Stimulated activated CD4-positive, alpha-beta T cell treated with anti-CD3 and anti-CD28 coated beads, Interleukin-12 subunit alpha, Interleukin-12 subunit beta, amount 100 ng/mL, for 48 hours (primary cell): ENCODE data around the gene CCSER1.
"Not testable (repeated sequence)": the region's sequence is repeated elsewhere in the genome, so short reads cannot be mapped to it uniquely, and the experiment has no call there.

ENCODE experiments used
- DNase-seq, 3 donors: peaks; one replicate each; pipeline ENCODE4 v3.0.0-alpha.2; 2020; ENCODE audit warnings: low read depth in 2 of 3, low spot score in 1 of 3

CCSER1 gene

DNA sequence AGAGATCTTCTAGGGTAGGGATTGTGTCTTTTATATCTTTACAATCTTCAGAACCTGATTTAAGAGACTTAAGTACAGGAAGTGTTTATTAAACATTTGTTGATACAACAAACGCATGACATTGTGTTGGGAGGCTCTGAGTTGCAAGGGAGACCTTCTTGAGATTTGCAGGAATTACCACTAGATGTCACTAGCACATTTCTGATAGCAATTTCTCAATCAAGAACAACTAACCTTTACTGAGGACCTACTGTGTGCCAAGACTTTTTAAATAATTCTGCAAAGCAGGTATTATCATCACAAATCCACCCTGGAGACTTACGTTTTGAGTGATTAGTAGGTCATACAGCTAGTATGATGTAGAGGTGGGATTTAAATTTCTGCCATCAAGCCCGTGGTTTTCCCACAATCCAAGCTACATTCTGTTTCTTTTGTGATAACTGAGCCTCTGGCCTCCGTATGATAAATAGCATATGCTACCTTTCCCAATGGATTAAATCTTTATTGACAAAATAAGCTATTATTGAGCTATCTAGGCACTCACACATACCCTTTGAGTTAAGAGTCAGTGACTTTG, 986.0 kb downstream of the CCSER1 start:
- DNase-seq = no peak

DNA sequence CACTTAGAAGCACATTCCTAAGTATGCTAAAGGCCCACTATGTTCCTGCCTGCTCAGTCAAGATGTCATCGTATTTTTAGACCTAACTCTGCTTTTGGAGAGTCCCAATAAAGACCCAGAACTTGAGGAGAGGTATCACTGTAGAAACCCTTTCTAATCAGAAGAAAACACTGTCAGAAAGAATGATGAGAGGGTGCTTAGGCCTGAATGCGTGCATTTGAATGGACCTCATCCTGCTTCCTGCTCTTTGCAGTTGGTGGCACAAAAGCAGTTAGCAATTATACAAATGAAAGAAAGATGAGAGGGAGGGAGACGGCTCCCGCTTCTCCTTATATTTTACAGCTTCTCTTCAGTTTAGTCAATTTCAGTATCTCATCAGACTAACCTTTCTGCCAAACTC, 987.2 kb downstream of the CCSER1 start:
- DNase-seq = no peak

DNA sequence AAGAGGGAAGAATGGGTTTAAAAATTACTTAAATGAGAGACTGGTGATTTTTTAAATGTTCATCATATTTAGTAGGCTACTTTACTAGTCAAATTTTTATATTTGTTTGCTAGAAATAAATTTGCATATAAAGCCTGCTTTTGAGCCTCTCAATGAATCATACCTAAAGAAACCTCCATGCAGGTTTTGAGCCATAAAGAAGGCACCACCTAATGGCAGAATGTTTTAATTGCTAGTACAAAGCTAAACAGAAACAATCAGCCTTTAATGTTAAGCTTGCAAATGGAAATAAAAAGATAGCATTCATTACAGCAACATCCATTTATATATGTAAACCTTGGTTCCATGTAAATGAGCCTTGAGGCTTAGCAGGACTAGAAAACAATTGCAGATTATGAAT, 989.7 kb downstream of the CCSER1 start:
- no peak for DNase-seq

DNA sequence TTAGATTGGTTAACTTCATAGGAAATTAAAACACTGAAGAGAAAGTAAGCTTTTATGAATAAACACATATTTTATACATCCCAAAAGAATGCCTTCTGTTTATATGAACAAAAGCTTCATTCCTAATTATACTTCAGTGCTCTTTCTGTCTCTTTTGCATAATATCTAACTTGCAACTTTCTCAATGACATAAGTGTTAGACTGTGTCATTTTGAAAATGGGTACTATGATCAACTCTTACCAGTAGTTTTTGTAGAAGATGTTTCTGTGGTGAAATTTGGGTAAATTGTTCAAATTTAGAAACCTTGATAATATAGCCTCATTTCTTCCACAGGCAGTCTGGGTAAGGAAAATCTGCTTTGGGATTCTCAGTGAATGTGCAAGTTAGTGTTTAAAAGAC, 991.4 kb downstream of the CCSER1 start:
- no peak for DNase-seq

DNA sequence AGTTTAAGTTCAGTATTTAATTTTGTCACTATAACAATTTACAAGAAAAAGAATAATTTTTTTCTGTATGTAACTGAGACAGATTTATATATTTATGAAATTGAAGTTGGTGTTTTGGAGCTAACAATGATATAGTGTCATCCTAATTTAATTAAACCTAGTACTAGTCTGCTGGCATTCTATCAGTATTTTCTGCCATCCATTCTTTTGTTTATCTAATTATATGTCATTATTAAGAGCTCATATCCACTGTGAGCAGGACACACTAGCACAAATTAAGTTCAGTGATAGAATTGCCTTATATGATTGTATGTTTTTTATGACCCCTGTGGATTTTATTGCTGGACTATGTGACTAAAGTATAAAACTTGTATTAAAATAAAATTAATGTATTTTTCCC, 996.5 kb downstream of the CCSER1 start:
- no peak for DNase-seq

DNA sequence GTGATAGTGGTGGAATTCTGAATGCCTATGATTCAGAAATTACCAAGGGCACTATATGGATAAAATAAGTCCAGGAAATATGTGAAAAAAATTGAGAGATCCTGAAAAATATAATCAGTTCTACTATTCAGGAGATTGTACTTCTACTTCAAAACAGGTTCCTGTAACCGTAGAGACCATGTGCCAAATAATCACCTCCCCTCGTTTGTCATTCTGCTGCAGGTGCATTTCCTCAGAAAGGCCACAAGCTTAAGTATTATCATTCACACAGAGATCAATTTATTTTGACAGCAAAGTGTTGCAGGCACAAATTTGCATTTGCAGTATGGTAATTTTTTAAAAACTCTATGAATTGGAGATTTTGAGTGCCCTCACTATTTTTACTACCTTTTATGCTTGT, 1000.0 kb downstream of the CCSER1 start:
- no peak for DNase-seq

DNA sequence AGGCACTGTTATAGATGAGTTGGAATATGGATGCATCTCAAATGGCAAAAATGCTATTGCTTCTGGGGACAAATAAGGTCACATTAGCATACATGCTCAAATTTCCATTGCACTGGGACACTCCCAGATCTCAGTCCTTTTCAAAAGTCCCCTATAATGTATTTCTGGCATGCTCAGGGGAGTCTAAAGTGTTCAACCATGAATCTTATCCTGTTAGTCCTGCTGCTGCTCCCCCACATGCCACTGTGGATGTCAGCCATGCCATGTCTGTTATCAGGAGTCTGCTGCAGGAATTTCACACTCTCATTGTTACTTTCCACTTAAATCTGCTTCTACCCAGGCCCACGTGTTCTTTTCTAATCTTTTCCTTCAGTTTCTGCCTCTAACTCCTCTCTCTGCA, 1000.6 kb downstream of the CCSER1 start:
- DNase-seq = no peak

DNA sequence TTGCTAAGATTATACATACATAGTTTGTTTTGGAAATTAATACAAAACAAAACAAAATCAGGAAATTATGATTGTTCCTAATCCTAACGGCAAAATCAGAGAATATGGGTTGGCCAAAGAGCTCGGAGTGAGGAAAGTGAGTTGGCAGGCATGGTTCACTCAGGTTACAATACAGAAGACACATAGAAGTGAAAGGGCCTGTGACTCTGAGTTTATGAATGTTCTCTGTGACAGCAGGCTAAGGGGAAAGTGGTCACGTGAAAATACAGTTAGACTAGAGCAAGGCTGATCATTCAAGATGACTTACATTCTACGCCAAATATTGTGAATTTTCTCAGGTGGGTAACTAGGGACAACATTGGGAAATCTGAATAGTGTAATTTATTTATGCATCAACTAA, 1001.3 kb downstream of the CCSER1 start:
- no peak for DNase-seq

DNA sequence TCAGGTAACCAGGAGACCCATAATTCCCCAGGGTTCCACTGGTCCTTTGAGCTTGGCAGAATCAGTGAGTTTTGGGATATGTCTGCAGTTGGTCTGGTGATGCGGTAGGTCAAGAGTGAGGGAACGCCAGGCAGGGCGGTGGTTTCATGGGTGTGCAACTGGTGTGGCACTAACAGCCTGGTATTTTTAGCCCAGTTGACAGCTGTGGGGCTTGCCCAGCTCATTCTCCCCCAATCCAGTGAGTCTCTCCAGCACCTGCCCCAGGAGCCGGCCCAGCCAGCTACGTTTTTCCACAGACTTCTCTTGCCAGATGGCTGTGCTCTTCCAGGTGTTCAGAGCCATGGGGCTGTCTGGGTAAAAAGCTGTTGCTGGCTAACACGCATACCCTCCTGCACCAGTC, 1019.9 kb downstream of the CCSER1 start:
- no peak for DNase-seq

DNA sequence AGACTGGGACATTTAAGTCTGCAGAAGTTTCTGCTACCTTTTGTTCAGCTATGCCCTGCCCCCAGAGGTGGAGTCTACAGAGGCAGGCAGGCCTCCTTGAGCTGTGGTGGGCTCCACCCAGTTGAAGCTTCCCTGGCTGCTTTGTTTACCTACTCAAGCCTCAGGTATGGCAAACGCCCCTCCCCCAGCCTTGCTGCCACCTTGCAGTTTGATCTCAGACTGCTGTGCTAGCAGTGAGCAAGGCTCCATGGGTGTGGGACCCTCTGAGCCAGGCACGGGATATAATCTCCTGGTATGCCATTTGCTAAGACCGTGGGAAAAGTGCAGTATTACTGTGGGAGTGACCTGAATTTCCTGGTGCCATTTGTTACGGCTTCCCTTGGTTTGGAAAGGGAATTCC, 1026.8 kb downstream of the CCSER1 start:
- DNase-seq = not testable (repeated sequence)

DNA sequence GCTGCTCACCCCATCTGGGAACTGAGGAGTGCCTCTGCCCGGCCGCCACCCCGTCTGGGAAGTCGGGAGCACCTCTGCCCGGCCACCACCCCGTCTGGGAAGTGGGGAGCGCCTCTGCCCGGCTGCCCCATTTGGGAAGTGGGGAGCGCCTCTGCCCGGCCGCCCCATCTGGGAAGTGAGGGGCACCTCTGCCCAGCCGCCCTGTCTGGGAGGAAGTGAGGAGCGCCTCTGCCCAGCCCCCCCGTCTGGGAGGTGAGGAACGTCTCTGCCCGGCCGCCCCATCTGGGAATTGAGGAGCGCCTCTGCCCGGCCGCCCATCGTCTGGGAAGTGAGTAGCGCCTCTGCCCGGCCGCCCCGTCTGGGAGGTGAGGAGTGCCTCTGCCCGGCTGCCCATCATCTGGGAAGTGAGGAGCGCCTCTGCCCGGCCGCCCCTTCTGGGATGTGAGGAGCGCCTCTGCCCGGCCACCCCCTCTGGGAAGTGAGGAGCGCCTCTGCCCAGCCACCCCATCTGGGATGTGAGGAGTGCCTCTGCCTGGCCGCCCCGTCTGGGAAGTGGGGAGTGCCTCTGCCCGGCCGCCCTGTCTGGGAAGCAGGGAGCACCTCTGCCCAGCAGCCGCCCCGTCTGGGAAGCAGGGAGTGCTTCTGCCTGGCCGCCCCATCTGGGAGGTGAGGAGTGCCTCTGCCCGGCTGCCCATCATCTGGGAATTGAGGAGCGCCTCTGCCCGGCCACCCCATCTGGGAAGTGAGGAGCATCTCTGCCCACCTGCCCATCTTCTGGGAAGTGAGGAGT, 1040.9 kb downstream of the CCSER1 start:
- not testable (repeated sequence) for DNase-seq

DNA sequence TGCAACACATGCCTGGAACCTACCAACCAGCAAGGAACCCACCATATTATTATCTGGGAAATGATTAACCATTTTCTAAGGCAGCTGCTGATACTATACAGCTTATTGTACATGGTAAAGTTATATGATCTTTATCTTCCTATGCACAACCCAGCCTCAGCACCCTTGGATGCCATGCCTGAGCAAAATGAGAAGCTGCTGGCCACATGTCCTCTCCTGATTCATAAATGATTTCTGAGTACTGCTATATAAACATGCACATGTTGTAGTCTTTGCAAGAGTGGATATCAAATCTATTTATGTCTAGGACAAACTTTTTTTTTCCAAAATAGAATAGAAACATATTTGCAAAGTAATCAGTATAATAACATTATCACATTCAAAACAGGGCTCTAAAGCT, 1043.6 kb downstream of the CCSER1 start:
- no peak for DNase-seq

DNA sequence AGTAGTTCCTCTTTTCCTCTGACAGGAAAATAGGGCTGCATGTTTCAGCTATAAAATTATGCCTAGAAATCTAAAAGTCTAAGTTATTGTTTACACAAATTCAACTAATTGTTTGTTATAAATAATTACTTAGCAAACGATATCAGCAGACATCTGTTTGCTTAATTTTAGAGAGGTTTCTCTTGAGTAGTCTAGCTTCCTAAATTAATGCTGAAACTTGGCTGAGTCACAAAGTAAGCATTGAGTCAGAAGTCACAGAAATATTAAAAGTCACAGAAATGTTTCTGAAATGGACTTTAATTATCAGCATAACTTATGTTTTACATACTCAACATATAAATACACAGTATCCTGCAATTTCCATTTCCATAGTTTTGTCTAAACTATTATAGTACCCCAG, 1044.0 kb downstream of the CCSER1 start:
- DNase-seq = no peak

DNA sequence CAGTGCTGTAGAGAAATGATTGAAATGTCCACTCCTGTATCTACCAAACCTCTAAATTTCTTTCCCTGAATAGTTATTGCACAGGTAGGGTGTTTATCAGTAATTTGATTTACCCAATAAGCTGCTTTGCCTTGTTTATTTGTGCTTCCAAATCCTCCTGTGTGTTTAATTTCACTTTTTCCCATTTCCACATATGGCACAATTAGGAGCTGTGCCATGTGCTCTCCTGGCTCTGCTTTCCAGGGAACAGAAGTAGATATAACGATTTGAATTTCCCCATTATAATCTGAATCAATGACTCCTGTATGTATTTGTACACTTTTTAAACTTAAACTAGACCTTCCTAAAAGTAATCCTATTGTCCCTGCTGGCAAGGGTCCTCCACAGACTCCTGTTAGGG, 1057.9 kb downstream of the CCSER1 start:
- DNase-seq = not testable (repeated sequence)

DNA sequence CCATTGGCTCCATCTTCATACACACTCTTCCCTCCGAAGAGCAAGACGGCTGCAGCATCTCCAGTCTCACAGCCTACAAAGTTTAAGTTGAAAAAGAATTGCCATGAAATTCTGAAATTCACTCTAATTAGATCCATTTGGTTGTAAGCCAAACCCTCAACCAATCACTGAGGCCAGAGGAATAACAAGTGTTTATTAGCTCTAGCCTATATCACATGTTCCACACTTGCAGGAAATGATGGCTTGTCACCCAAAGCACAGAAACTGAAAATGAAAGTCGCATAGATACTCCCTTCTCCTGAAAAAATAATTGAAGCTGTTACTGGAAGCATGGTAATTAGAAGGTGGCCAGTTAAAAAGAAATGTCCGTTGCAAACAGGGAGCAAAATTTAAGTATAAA, 1071.8 kb downstream of the CCSER1 start:
- DNase-seq = no peak

DNA sequence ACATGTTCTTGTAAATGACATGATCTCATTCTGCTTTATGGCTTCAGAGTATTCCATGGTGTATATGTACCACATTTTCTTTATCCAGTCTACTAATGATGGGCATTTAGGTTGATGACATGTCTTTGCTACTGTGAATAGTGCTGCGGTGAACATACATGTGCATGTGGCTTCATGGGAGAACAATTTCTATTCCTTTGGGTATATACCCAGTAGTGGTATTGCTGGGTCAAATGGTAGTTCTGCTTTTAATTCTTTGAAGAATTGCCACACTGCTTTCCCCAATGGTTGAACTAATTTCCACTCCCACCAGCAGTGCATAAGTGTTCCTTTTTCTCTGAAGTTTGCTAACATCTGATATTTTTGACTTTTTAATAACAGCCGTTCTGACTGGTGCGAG, 1080.3 kb downstream of the CCSER1 start:
- no peak for DNase-seq

DNA sequence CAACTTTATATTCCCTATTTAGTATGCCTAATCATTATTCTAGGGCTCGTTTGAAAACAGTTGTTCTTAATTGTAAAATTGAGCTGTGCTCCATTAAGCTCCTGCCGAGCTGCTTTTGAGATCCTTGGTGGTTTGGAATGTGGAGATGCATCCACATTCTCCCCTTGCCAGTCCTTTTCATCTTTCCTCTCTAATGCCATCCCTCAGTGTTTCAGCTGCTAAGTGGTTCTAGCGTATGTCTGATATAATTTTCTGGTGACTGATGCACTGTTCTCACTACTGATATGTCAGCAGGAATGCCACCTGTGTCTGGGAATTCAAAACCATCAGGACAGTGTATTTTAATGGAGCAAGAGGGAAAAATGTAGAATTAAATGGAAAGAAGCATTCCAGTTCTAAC, 1085.0 kb downstream of the CCSER1 start:
- DNase-seq = no peak

DNA sequence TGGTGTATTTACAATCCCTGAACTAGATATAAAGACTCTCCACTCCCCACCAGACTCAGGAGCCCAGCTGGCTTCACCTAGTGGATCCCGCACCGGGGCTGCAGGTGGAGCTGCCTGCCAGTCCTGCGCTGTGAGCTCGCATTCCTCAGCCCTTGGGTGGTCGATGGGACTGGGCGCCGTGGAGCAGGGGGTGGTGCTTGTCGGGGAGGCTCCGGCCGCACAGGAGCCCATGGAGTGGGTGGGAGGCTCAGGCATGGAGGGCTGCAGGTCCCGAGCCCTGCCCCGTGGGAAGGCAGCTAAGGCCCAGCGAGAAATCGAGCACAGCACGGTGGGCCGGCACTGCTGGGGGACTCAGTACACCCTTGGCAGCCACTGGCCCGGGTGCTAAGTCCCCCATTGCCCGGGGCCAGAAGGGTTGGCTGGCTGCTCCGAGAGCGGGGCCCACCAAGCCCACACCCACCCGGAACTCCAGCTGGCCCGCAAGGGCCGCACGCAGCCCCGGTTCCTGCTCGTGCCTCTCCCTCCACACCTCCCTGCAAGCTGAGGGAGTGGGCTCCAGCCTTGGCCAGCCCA, 1090.7 kb downstream of the CCSER1 start:
- not testable (repeated sequence) for DNase-seq

DNA sequence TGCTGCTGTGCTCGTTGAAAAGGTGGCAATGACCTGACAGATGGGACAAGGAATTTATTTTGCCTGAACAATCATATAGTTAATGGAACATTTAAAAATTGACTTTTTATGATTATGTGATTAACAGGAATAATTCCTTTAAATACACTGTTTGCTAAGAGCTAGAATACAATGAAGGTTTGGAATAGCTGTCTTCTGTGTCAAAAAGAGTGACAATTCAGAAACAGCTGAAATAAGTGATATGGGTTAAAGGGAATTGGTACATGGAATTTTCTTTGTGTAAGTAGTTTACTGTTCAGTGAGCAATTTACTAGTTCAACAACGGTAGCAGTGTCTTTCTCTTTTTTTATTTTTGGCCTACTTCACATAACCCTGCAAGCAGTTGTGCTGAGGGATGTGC, 1093.1 kb downstream of the CCSER1 start:
- no peak for DNase-seq

DNA sequence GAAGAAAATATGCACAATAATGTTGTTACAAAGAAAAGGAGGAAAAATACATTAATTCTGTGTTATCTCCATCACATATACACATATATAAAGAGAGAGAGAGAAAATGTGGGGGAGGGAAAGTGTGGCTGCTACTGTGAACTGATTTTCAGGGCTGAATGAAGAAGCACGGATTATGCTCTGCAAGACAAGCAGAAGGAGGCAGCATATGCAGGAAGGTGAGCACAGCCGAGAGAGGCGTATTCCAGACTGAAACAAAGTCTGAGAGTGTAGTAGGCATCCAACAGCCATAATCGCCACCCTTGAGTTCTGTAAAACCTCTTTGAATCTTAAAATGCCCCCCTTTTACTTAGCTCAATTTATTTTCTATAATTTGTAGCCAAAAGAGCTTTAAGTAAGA, 1094.8 kb downstream of the CCSER1 start:
- DNase-seq = no peak

DNA sequence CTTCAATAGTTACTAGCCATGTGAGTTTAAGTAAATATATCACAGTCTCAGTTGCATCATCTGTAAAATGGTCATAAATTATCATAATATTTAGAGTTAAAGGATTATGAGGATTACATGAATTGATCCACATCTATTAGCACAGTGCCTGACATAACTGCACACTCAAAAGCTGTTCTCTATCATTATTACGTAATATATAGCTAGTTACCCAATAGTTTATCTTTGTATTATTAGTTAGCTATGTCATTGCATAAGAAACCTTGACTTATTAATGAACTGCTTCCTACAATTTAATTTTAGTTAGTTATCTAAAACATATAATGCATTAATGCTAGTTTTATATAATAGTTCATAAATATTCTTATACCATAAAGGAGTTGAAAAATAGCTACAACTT, 1099.7 kb downstream of the CCSER1 start:
- no peak for DNase-seq

DNA sequence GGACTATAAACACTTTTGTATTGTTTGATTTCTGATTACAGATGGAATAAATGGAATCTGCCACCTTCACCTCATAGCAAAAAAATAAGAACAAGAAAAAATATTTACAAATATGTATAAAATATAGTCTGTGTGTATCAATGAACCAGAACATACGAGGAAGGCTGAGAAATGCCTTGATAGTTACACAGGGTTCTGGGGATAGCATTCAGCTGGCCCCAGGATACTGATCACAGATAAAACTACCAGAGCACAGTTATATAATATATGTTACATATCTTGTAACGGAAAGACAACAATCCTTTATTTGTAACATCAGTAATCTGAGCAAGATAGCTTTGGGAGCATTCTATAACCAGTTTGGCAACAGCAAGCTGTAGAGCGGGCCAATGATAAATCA, 1101.5 kb downstream of the CCSER1 start:
- no peak for DNase-seq

DNA sequence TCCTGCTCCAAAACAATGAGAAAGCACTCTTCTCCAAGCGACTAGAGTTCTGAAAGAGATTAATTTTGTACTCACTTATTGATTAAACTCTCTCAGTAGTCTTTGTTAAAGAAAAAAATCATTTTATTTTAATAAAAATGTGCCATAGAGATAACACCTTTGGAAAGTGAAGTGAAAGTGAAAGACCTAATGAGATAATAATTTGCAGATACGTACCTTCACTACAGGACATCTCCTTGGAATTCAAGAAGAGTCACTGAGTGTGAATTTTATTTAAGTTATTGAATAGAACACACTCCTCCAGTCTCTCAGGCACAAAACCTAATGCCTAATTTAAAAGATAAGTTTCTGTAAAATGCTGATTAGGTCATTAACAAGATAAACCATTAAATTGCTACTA, 1106.0 kb downstream of the CCSER1 start:
- no peak for DNase-seq
